AG04449 (cell line): ENCODE data around the gene CASP1.

Experiments used
- CTCF ChIA-PET: fragments of 350-600 bp; formaldehyde crosslinking; extraction: SDS; loops from one replicate; lab custom pipeline; 2021; ENCODE audit warnings: antibody characterized with exemption; lab: Yijun Ruan, JAX
- POLR2A ChIA-PET: fragments of 400-600, 350-600 bp; formaldehyde crosslinking; extraction: SDS; loops from one replicate; lab custom pipeline; 2020; ENCODE audit warnings: antibody characterized with exemption, inconsistent platforms; lab: Yijun Ruan, JAX
- DNase-seq: peaks from one replicate; pipeline ENCODE4 v3.0.0-alpha.2; 2010; ENCODE audit warnings: low read depth, low spot score
- H3K4me3 ChIP-seq: 2 replicates; pipeline ENCODE4 v1.5.1; 2011; ENCODE audit warnings: low read depth, mild to moderate bottlenecking, control low read depth, low read length
- CTCF ChIP-seq: IDR thresholded peaks from one replicate; pipeline ENCODE4 v1.5.1; 2011; ENCODE audit warnings: mild to moderate bottlenecking, moderate library complexity, low read length, control low read depth, inconsistent platforms; ENCODE audit not compliant: insufficient read depth; ENCODE audit errors: missing control alignments

CASP1 gene

GRCh38 chr11:105032495-105032894, 2.4 kb downstream of the CASP1 start:
- CTCF ChIA-PET, result no interaction called here
- POLR2A ChIA-PET, result no interaction called here

GRCh38 chr11:105027678-105028077, 7.3 kb downstream of the CASP1 start:
- ChIA-PET POLR2A (no interaction called here), CTCF (no interaction called here)
- no peak for DNase-seq
- no peak for TF ChIP-seq CTCF
- no peak overlapping the region for H3K4me3 ChIP-seq

More at GRCh38 chr11:105032495-105032894, 2.4 kb downstream of the CASP1 start:
- no peak overlapping the region for H3K4me3 ChIP-seq
- no peak for DNase-seq
- no peak for TF ChIP-seq CTCF

- DNase-seq, result no peak
- ChIA-PET POLR2A (no interaction called here), CTCF (no interaction called here)
- no peak for TF ChIP-seq CTCF
- H3K4me3 ChIP-seq, result no peak overlapping the region
Observed at GRCh38 chr11:105024394-105024793, 10.6 kb downstream of the CASP1 start.

- CTCF ChIA-PET, result no interaction called here
- no peak for DNase-seq
- no peak for TF ChIP-seq CTCF
- POLR2A ChIA-PET, result no interaction called here
- H3K4me3 ChIP-seq, result no peak within 1 kb of the TSS
Observed at GRCh38 chr11:105023003-105023402, 11.9 kb downstream of the CASP1 start, which contains the start of gene CASP5. Gene CASP5, minus strand, starts transcription at chr11:105023168. Its CDS starts 32 bp downstream, at chr11:105023136.

DNA sequence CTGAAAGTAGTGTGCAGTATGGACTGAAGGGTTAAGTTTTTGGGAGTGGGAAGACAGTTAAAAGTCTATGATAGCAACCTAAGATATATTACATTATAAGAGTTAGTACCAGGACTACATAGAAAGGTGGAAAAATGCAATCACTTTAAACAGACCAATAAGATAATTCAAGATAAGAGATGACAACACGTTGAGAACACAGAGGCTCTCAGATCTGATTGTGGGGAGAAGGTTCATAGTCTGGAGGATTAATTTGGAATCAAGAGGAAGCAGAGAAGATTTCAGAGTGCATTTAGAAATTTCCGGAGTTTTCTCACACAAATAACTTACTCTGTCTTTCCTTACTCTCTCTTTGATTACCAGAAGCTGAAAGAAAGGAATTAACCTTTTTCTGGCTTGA, 12.4 kb downstream of the CASP1 start:
- H3K4me3 ChIP-seq, result no peak overlapping the region
- ChIA-PET CTCF (no interaction called here), POLR2A (no interaction called here)
- TF ChIP-seq CTCF, result no peak
- no peak for DNase-seq

DNA sequence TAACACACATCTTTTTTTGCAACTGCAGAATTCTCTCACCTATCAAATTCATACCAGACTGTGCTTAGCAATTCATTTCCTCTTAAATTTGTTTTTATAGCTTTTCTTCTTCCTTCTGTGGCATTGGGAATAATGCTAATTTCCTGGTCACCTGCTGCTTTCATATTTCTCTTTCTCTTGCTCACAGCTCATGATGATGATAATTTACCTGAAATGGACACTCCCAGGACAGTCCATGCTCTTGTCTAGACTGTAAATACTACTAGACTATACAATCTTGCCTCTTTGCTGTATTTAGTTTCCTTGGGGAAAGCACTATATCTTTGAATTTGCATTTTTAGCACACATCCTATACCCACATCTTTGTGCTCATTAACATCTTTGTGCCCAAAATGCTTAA, 27.5 kb downstream of the CASP1 start:
- POLR2A ChIA-PET, result no interaction called here
- no peak for TF ChIP-seq CTCF
- DNase-seq, result no peak
- CTCF ChIA-PET, result no interaction called here
- H3K4me3 ChIP-seq, result no peak overlapping the region
